ENCODE results near the gene NMB. TPM values are rescaled to one million over a fixed set of nuclear protein-coding genes. Genes with fewer than 3 reads are reported as not detected.

NMB gene
- total and polyA plus RNA-seq, 12 donors: 0.96 to 8.0 (median 2.3) TPM

DNA sequence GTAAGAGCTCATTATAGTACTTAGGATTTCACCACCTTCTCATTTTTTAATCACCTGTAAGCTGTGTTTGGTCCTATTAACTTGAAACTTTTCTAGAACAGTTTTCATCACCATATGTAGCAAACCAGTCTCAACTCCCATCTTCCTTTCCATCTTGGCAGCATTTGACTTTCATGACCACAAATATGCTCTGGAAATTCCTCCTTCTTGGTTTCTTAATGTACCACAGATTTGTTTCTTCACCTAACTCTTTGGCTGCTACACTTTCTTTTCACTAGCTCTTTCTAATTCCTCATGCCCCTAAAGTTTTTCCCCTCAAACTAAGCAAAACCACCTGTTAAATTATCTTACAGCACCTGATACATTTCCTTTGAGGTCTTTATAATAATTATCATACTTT lies 13.2 kb upstream of the NMB start:
- Histone ChIP-seq H3K27me3 (no peaks in the 10 kb centered on the region), H3K4me3 (no peak overlapping the region), H3K36me3 (peaks cover 0 to 87% (median 27%) of the 10 kb centered on the region in 9 donors), H3K27ac (no peak overlapping the region), H3K4me1 (peaks cover 0 to 7% (median 0%) of the 10 kb centered on the region in 9 donors), H3K9me3 (no peaks in the 10 kb centered on the region)
- intact Hi-C loops (cut with DNase I): no loop called here
- DNase-seq: no peak
- ATAC-seq: no peak
- TF ChIP-seq, protein P1, sequence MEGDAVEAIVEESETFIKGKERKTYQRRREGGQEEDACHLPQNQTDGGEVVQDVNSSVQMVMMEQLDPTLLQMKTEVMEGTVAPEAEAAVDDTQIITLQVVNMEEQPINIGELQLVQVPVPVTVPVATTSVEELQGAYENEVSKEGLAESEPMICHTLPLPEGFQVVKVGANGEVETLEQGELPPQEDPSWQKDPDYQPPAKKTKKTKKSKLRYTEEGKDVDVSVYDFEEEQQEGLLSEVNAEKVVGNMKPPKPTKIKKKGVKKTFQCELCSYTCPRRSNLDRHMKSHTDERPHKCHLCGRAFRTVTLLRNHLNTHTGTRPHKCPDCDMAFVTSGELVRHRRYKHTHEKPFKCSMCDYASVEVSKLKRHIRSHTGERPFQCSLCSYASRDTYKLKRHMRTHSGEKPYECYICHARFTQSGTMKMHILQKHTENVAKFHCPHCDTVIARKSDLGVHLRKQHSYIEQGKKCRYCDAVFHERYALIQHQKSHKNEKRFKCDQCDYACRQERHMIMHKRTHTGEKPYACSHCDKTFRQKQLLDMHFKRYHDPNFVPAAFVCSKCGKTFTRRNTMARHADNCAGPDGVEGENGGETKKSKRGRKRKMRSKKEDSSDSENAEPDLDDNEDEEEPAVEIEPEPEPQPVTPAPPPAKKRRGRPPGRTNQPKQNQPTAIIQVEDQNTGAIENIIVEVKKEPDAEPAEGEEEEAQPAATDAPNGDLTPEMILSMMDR (IDR thresholded peaks at IDR 0.05): no peak

DNA sequence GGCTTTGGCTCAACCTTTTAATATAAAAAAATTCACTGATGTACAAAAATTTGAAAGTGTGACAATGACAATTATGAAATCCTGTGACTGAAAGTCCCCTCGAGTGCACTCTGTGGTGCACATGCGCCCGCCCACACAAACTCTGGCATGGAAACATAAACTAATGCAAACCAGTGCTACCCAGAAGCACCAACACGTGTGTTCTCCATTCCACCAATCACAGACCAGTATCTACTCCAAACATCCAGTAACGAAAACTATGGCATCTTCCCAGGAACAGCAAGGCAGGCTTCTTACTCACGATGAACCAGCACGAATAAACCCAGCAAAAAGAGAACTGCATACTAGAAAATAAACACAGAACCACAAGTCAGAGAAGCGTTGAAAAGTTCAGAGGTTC lies 11.7 kb upstream of the NMB start:
- Histone ChIP-seq H3K36me3 (peaks cover 0 to 88% (median 27%) of the 10 kb centered on the region in 9 donors), H3K4me1 (no peaks in the 10 kb centered on the region), H3K27ac (no peak overlapping the region), H3K4me3 (no peak overlapping the region), H3K27me3 (no peaks in the 10 kb centered on the region), H3K9me3 (no peaks in the 10 kb centered on the region)
- intact Hi-C loops (cut with DNase I): loop anchor here in 1 of 10 donors (10.0 kb wide), 1 partner anchor 105 kb away; no protein-coding TSS in a partner anchor
- ATAC-seq: no peak
- 91 to 93% methylated on average over 8 of the region's 8 CpGs for WGBS, 2 donors
- TF ChIP-seq, protein P1 (IDR thresholded peaks at IDR 0.05): no peak
- DNase-seq: no peak

DNA sequence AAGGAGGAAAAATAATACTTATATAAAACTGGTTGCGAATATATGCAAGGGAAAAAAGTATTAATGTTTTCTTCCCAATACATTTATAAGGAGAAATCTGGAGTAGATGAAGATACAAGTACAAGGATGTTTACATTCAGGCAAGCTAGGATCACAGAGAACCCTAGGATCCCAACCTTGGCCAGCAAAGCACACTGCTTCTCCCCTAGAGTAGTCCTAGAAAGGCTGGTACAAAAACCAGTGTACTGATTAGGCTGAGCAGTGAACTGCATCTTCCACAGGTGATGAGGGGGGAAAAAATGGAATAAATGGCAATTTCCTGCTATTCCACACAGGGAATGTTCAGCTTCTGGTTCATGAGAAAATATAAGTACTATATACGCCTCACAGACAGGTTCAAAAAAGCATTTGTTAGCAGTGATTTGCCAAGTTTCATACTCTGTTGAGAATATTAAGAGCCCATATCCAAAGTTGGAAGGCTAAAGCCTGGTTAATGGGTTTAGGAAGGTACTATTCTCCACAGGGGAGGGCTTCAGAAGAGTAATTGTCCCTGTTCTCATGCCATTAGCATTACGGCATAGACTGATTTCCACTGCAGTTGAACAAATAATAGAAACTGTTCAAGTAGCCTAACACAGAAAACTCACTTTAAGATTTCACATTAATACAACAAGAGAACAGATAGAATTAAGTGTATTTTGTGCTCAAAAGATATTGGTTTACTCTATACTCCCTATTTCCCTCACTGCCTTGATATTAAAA lies 10.4 kb upstream of the NMB start:
- ATAC-seq (no peak), DNase-seq (no peak)
- peaks cover 0 to 85% (median 19%) of the 10 kb centered on the region in 9 donors for H3K36me3 ChIP-seq
- no peak overlapping the region for H3K27ac ChIP-seq
- intact Hi-C loops (cut with DNase I): loop anchor here in 1 of 10 donors (10.0 kb wide), 1 partner anchor 106 kb away; no protein-coding TSS in a partner anchor
- TF ChIP-seq, protein P1 (IDR thresholded peaks at IDR 0.05): no peak
- no peaks in the 10 kb centered on the region for H3K9me3 ChIP-seq
- H3K4me3 ChIP-seq: no peak overlapping the region
- H3K4me1 ChIP-seq: no peaks in the 10 kb centered on the region
- WGBS, 2 donors: 97% methylated on average over 3 of the region's 3 CpGs
- no peaks in the 10 kb centered on the region for H3K27me3 ChIP-seq

DNA sequence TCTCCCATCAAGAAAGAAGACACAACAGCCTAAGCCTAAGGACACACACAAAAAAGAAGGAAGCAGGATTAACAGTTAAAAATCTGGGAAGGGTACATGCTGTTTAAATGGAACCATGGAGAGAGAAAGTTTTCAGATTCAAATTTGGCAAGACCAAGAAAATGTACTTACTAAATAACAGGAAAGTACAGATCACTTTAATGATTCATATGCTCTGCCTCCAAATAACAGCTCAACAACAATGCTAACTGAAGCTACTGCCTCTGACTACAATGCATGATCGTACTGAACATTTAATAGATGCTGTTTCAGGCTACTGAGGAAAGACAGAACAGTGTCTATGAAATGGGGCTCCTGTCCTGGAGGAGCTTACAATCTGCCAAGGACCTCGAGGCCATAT lies 8.4 kb upstream of the NMB start:
- TF ChIP-seq, protein P1 (IDR thresholded peaks at IDR 0.05): no peak
- ATAC-seq (no peak), DNase-seq (no peak)
- Histone ChIP-seq H3K9me3 (no peaks in the 10 kb centered on the region), H3K27ac (no peak overlapping the region), H3K4me1 (no peaks in the 10 kb centered on the region), H3K36me3 (peaks cover 0 to 83% (median 19%) of the 10 kb centered on the region in 9 donors), H3K4me3 (no peak overlapping the region), H3K27me3 (no peaks in the 10 kb centered on the region)
- WGBS, 2 donors: 84 to 94% methylated on average over 2 of the region's 2 CpGs
- intact Hi-C loops (cut with DNase I): loop anchor here in 1 of 10 donors (10.0 kb wide), 1 partner anchor 108 kb away; no protein-coding TSS in a partner anchor

Measured in heart right ventricle (tissue), 16 donors.